Karpas-422 (cell line): ENCODE data around the gene ARHGAP19. TPM values are rescaled to one million over a fixed set of nuclear protein-coding genes. Genes with fewer than 3 reads are reported as not detected.
"Not testable (repeated sequence)": the region's sequence is repeated elsewhere in the genome, so short reads cannot be mapped to it uniquely, and the experiment has no call there.

Source experiments
- DNase-seq: peaks from one replicate; pipeline ENCODE4 v3.0.0-alpha.2; 2015
- H2AFZ ChIP-seq: fragments of 200-600 bp; sonication (generic); 2 replicates; pipeline ENCODE4 v1.6.1; 2014; ENCODE audit warnings: antibody characterized with exemption, low read length, mixed read lengths
- H3K27ac ChIP-seq: fragments of 200-600 bp; sonication (generic); 2 replicates; pipeline ENCODE4 v1.5.1; 2014; ENCODE audit warnings: mild to moderate bottlenecking, low read length, moderate library complexity
- H3K27me3 ChIP-seq: fragments of 200-600 bp; sonication (generic); 2 replicates; pipeline ENCODE4 v1.6.1; 2014; ENCODE audit warnings: low read length, mixed read lengths
- H3K36me3 ChIP-seq: fragments of 200-600 bp; sonication (generic); 2 replicates; pipeline ENCODE4 v1.6.1; 2014; ENCODE audit warnings: low read length, mixed read lengths; ENCODE audit not compliant: insufficient read depth
- H3K4me1 ChIP-seq: fragments of 200-600 bp; sonication (generic); 2 replicates; pipeline ENCODE4 v1.6.1; 2014; ENCODE audit warnings: mild to moderate bottlenecking, low read length, mixed read lengths
- H3K4me2 ChIP-seq: fragments of 200-600 bp; sonication (generic); 2 replicates; pipeline ENCODE4 v1.6.1; 2014; ENCODE audit warnings: low read length, low read depth, mild to moderate bottlenecking; ENCODE audit not compliant: poor library complexity, severe bottlenecking
- H3K4me3 ChIP-seq: fragments of 200-600 bp; sonication (generic); 2 replicates; pipeline ENCODE4 v1.5.1; 2014; ENCODE audit warnings: mild to moderate bottlenecking, antibody characterized with exemption, low read length, mixed read lengths
- H3K79me2 ChIP-seq: fragments of 200-600 bp; sonication (generic); 2 replicates; pipeline ENCODE4 v1.6.1; 2014; ENCODE audit warnings: mild to moderate bottlenecking, low read length, mixed read lengths
- H3K9ac ChIP-seq: fragments of 200-600 bp; sonication (generic); 2 replicates; pipeline ENCODE4 v1.6.0; 2014; ENCODE audit warnings: low read length
- H3K9me2 ChIP-seq: fragments of 200-600 bp; sonication (generic), shearing (Covaris generic); replicated peaks from 2 replicates; pipeline ENCODE4 v1.6.0; 2014; ENCODE audit warnings: mild to moderate bottlenecking, low read length, moderate library complexity; ENCODE audit not compliant: insufficient read depth
- H3K9me3 ChIP-seq: fragments of 300-700, 200-600 bp; sonication (generic); 2 replicates; pipeline ENCODE4 v1.6.1; 2014; ENCODE audit warnings: low read length, mixed read lengths
- H4K20me1 ChIP-seq: fragments of 200-600 bp; sonication (generic); 2 replicates; pipeline ENCODE4 v1.6.1; 2014; ENCODE audit warnings: mild to moderate bottlenecking, antibody characterized with exemption, low read length, low read depth; ENCODE audit not compliant: insufficient read depth
- total RNA-seq: library from RNA; depleted of rRNA; stranded (reverse); fragments of >200 nt; shearing (Covaris generic); gene quantifications from 2 replicates; pipeline ENCODE4 v1.2.3, GENCODE V29; 2014; ENCODE audit warnings: low replicate concordance

ARHGAP19 gene
- total RNA-seq, 1 experiment from 2014 or later = 10.4 TPM

DNA sequence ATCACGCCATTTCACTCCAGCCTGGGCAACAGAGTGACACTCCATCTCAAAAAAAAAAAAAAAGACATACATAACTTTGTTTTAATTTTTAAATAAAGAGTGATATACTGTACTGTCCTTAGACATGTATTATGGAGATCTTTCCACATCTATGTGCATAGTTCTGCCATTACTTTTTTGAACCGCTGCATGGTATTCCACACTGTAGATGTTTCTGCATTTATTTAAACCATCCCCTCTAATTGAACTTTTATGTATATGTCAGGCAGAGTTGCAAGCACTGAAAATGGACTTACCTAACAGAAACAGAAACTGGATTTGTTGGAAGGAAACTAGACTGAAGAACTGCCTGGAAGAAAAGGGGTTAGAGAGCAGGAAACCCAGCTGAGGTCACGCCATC lies 8.5 kb upstream of the ARHGAP19 start:
- Histone ChIP-seq H3K4me1 (no peaks in the 10 kb centered on the region), H3K79me2 (no peaks in the 10 kb centered on the region), H2AFZ (no peak overlapping the region), H4K20me1 (no peaks in the 10 kb centered on the region), H3K27me3 (no peaks in the 10 kb centered on the region), H3K4me3 (no peak overlapping the region), H3K9me2 (no peaks in the 10 kb centered on the region), H3K27ac (no peak overlapping the region), H3K4me2 (no peak overlapping the region), H3K9me3 (no peaks in the 10 kb centered on the region), H3K36me3 (no peaks in the 10 kb centered on the region), H3K9ac (no peak overlapping the region)
- DNase-seq = no peak

DNA sequence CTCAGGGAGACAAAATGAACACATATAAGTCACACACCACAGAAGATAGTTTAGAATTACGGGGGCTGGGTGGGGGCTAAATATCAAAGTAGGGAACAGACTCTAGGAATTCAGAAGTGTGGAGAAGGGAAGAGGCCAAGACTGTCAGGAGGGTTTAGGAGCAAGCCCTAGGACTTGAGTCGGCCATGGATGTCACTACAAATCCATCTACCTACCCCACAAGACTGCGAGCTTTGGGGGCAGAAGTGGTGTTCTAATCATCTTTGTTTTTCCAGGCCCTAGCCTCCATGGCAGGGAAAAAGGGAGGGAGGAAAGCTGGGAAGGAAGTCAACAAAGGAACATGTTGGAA lies 5.8 kb upstream of the ARHGAP19 start:
- no peak overlapping the region for H2AFZ ChIP-seq
- H3K9me2 ChIP-seq = no peaks in the 10 kb centered on the region
- no peak overlapping the region for H3K27ac ChIP-seq
- H3K4me3 ChIP-seq = no peak overlapping the region
- H3K27me3 ChIP-seq = no peaks in the 10 kb centered on the region
- H3K4me2 ChIP-seq = no peak overlapping the region
- no peaks in the 10 kb centered on the region for H3K9me3 ChIP-seq
- no peak overlapping the region for H3K9ac ChIP-seq
- H3K4me1 ChIP-seq = no peaks in the 10 kb centered on the region
- no peaks in the 10 kb centered on the region for H3K36me3 ChIP-seq
- H4K20me1 ChIP-seq = no peaks in the 10 kb centered on the region
- DNase-seq = no peak
- no peaks in the 10 kb centered on the region for H3K79me2 ChIP-seq

DNA sequence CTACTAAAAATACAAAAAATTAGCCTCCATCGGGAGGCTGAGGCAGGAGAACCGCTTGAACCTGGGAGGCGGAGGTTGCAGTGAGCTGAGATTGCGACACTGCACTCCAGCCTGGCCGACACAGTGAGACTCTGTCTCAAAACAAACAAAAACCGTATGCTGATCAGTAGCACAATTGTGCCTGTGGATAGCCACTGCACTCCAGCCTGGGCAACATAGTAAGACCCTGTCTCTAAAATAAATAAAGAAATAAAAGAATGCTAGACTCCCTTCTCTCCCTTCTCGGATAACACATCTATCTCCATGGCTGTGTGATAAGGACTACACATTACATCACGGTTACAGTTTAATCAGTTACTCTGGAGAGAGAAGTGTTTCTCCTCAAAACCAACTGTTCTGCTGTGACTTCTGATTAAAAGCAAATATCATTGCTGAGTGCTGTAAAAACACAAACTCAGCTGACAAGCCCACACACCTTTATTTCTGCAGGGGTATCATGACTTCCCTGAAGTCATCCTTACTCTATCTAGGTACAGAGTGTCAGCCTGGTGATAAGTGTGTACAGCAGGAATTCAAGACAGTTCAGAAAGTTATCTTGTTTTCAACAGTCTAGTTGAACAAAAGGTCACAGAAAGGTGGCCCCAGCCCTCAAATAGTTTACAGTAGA lies 5.3 kb upstream of the ARHGAP19 start:
- Histone ChIP-seq H3K79me2 (no peaks in the 10 kb centered on the region), H3K9ac (no peak overlapping the region), H2AFZ (no peak overlapping the region), H3K27me3 (no peaks in the 10 kb centered on the region), H3K4me3 (no peak overlapping the region), H3K9me3 (no peaks in the 10 kb centered on the region), H4K20me1 (no peaks in the 10 kb centered on the region), H3K4me1 (no peaks in the 10 kb centered on the region), H3K27ac (no peak overlapping the region), H3K36me3 (no peaks in the 10 kb centered on the region), H3K9me2 (no peaks in the 10 kb centered on the region), H3K4me2 (no peak overlapping the region)
- no peak for DNase-seq

DNA sequence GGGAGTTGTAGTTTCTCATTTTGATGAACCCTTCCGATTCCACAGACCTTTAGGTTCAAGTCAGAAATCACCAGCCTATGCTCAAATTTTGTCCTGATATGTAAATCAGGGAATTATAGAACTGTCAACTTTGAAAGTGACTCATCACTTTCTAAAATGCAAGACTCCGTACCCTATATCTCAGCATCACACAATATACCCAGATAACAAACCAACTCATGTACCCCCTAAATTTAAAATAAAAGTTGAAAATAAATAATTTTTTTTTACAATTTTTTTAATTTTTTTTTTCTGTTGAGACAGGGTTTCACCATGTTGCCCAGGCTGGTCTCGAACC lies 393 bp upstream of the ARHGAP19 start:
- H3K4me2 ChIP-seq = peak overlapping the region; percentile 35
- no peak overlapping the region for H3K9ac ChIP-seq
- peaks cover 6% of the 10 kb centered on the region; the same call in 1 of the 2 replicates for H3K4me1 ChIP-seq
- H3K27me3 ChIP-seq = no peaks in the 10 kb centered on the region
- no peaks in the 10 kb centered on the region for H3K36me3 ChIP-seq
- H3K79me2 ChIP-seq = peaks cover 14% of the 10 kb centered on the region
- no peaks in the 10 kb centered on the region for H4K20me1 ChIP-seq
- H3K9me2 ChIP-seq = no peaks in the 10 kb centered on the region
- no peak overlapping the region for H2AFZ ChIP-seq
- peak overlapping the region; percentile 84; the same call in 1 of the 2 replicates for H3K4me3 ChIP-seq
- DNase-seq = no peak
- no peaks in the 10 kb centered on the region for H3K9me3 ChIP-seq
- no peak overlapping the region for H3K27ac ChIP-seq

DNA sequence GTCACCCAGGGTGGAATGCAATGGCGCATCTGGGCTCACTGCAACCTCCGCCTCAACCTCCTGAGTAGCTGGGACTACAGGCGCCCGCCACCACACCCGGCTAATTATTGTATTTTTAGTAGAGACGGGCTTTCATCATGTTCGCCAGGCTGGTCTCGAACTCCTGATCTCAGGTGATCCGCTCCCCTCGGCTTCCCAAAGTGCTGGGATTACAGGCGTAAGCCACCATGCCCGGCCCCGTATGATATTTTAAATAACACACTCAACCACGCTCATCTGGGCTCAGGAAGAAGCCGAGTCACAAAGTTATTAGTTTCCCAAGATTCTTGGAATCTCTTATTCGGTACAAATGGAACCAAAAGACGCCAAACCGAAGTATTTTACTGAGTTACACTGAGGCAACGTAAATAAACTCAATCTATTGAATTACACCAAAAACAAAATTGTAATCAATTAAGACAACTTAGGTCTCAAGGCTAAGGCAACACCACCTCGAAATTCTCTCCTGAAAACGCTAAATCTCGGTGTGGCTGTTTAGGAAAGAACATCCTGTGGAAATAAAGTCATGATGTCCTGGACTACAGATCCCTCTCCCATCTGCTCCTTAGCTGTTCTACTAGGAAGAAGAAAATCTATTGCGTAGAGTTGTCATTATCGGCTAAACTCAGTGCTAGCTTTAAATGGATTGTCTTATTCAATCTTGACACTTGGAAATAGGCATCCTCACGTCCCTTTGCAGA lies 910 bp downstream of the ARHGAP19 start:
- H4K20me1 ChIP-seq = no peaks in the 10 kb centered on the region
- peak overlapping the region; percentile 84 for H3K4me3 ChIP-seq
- H3K9me3 ChIP-seq = no peaks in the 10 kb centered on the region
- H3K4me2 ChIP-seq = peak overlapping the region; percentile 79
- H3K9ac ChIP-seq = peak overlapping the region; percentile 96
- H3K27ac ChIP-seq = peak overlapping the region; percentile 84
- H3K36me3 ChIP-seq = no peaks in the 10 kb centered on the region
- H3K9me2 ChIP-seq = no peaks in the 10 kb centered on the region
- peak overlapping the region; percentile 53; the same call in 1 of the 2 replicates for H2AFZ ChIP-seq
- peaks cover 6% of the 10 kb centered on the region; the same call in 1 of the 2 replicates for H3K4me1 ChIP-seq
- H3K27me3 ChIP-seq = no peaks in the 10 kb centered on the region
- DNase-seq = peak; percentile 39
- H3K79me2 ChIP-seq = peaks cover 16% of the 10 kb centered on the region

DNA sequence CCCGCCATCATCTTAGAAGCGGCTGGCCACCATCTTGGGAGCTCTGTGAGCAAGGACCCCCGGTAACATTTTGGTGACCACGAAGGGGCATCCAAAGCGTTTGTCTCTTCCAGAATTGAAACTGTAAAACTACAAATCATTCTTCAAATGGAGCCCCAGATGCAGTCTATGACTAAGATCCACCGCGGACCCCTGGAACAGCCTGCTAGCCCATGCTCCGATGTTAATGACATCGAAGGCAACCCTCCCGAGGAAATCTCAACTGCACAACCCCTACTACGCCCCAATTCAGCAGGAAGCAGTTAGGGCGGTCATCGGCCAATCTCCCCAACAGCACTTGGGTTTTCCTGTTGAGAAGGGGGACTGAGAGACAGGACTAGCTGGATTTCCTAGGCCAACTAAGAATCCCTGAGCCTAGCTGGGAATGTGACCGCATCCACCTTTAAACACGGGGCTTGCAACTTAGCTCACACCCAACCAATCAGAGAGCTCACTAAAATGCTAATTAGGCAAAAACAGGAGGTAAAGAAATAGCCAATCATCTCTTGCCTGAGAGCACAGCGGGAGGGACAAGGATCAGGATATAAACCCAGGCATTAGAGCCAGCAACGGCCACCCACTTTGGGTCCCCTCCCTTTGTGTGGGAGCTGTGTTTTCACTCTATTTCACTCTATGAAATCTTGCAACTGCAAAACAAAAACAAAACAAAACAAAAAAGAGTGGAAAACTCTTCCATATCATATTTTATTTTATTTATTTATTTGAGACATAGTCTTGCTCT lies 1.7 kb downstream of the ARHGAP19 start:
- H3K36me3 ChIP-seq, DNase-seq: not testable (repeated sequence)

DNA sequence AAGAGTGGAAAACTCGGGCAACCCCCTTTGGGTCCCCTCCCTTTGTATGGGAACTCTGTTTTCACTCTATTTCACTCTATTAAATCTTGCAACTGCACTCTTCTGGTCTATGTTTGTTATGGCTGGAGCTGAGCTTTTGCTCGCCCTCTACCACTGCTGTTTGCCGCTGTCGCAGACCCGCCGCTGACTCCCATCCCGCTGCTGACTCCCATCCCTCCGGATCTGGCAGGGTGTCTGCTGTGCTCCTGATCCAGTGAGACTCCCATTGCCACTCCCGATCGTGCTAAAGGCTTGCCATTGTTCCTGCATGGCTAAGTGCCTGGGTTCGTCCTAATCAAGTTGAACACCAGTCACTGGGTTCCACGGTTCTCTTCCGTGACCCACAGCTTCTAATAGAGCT lies 2.4 kb downstream of the ARHGAP19 start:
- H3K9me3 ChIP-seq, H3K4me2 ChIP-seq, H4K20me1 ChIP-seq, H3K27ac ChIP-seq, H3K4me1 ChIP-seq, H3K9ac ChIP-seq, H3K9me2 ChIP-seq, H3K36me3 ChIP-seq, DNase-seq, H3K4me3 ChIP-seq, H2AFZ ChIP-seq, H3K27me3 ChIP-seq: not testable (repeated sequence)
- peaks cover 21% of the 10 kb centered on the region for H3K79me2 ChIP-seq

More for the DNA sequence above, 1.7 kb downstream of the ARHGAP19 start:
- not testable (repeated sequence) for H2AFZ ChIP-seq, H3K9me3 ChIP-seq, H3K9me2 ChIP-seq, H3K27ac ChIP-seq, H3K27me3 ChIP-seq, H4K20me1 ChIP-seq, H3K4me1 ChIP-seq
- Histone ChIP-seq H3K4me3 (peak overlapping the region; percentile 84), H3K79me2 (peaks cover 20% of the 10 kb centered on the region), H3K4me2 (peak overlapping the region; percentile 79), H3K9ac (peak overlapping the region; percentile 96; the same call in 1 of the 2 replicates)

DNA sequence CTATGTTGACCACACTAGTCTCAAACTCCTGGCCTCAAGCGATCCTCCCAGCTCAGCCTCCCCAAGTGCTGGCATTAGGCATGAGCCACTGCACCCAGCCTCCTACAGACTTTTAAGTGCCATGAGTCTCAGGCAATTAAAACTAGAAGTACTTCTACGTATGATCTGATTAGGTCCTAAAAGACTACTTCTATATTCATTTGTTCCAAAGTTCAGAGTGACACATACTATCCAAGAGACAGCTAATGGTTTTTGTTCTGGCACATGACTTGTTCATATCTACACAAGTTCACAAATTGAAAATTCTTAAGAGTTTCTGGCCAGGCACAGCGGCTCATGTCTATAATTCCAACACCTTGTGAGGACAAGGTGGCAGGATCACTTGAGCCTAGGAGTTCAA lies 11.7 kb downstream of the ARHGAP19 start:
- Histone ChIP-seq H3K9me2 (no peaks in the 10 kb centered on the region), H4K20me1 (no peaks in the 10 kb centered on the region), H3K4me2 (no peak overlapping the region), H3K9me3 (no peaks in the 10 kb centered on the region), H3K36me3 (no peaks in the 10 kb centered on the region), H3K27ac (no peak overlapping the region), H2AFZ (no peak overlapping the region), H3K4me3 (no peak overlapping the region), H3K79me2 (peaks cover 49% of the 10 kb centered on the region), H3K27me3 (no peaks in the 10 kb centered on the region), H3K4me1 (peaks cover 32% of the 10 kb centered on the region), H3K9ac (no peak overlapping the region)
- DNase-seq = no peak
